ENCODE data around the gene FAM43B.
A peak's percentile ranks its signal among the peaks of the same experiment; 100 is the strongest.

The FAM43B gene

DNA sequence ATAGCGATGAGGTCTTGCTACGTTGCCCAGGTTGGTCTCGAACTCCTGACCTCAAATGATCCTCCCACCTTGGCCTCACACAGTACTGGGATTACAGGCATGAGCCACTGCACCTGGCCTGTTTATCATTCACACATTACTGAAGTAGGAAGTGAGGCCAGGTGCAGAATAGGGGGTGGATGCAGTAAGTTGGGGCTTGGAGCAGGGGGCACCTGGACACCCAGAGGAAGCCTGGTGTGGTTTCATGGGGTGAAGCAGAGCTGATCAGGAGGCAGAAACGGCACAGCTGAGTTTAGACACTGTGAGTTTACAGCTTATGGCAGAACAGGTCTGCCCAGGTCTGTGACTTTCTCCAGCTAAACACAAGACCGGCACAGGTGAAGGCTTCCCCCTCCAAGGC is 41.4 kb downstream of the FAM43B start:
- no peak for DNase-seq

DNA sequence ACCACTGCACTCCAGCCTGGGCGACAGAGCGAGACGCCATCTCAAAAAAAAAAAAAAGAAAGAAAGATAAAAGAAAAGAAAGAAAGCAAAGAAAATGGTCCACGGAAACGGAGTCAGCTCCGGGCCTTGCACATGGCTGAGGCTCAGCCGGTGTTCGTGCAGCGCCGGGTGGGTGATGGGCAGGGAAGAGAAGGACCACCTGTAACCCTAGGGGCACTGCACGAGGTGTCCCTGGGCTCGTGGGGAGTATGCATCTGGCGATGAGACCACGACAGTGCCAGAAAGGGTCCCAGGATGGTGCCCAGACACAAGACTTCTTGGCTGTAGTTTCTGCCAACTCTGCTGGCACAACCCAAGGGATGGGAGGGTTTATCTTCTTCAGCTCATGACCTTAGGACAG is 42.4 kb downstream of the FAM43B start:
- no peak for DNase-seq

DNA sequence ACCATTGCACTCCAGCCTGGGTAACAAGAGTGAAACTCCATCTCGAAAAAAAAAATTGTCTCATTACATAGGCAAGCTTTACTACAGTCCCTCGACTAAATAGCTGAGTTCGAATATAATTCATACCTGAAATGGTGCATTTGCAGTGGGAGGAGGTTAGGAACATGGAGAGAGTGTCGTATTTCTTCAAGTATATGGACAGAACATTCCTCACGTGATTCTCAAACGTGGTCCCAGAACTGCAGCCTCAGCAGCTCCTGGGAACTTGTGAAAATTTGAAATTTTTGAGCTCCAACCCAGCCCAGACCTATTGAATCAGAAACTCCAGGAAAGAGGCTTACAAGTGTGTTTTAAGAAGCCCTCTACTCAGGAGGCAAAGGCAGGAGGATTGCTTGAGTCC is 43.7 kb downstream of the FAM43B start:
- no peak for DNase-seq

DNA sequence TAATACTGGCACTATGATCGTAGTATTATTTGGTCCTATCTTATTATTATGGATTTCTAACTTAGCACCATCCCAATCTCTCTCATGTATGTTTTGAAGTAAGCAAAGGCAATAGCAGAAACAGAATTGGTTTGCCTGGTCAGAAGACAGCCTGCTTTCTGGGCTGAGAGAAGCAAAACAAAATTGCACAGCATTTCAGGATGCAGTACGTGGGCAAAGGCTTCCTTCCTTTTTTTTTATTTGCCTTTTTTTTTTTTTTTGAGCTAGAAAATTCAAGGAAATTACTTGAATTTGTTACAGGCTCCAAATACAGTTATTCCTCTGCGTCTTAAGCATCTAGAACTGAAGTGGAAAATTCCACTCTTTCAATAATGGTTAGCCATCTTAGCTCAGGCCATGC is 45.3 kb downstream of the FAM43B start:
- no peak for DNase-seq

DNA sequence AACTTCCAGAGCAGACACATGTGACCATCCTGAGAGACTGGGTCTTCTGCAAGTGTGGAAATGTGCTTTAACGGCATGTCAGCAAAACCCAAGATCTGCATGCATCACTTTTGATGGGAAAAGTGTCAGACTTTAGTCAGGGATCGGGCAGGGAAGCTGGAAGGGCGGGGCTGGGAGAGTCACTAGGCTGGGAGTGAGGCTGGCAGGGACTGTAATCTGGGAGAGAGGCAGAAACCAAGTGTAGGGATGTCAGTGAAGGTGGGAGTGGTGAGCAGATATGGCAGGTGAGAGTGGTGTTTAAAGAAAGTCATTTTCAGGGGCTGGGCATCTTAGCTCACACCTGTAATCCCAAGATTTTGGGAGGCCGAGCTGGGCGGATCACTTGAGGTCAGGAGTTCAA is 47.8 kb downstream of the FAM43B start:
- DNase-seq = no peak

DNA sequence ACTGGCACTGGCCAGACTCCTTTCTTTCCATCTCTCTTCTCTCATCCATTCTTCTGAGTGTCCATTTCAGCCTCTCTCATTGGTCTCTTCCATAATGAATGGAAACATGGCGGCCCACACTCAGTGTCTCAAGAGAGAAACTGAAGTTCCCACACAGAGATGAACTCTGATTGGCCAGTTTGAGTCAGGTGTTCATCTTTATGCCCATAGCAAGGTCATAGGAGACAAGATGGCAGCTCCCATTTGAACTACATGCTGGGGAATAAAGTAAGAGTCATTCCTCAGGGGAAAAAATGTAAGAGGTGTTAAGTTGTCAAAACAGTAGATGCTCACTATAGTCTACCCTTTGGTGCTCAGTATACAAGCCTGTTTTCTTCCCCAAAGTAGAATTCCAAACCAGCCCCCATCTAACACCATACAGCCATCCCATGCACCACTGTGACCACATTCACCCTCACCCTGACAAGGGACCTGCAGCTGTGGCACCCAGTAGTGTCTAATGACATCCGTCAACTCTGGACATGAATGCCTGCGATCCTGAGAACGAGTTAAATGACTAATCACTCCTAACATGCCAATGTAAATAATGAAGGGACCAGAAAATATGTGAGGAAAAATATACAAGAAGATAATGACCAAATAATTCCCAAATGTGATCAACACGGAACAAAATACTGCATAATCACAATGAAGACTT is 48.9 kb downstream of the FAM43B start:
- peak; percentile 73 for DNase-seq

DNA sequence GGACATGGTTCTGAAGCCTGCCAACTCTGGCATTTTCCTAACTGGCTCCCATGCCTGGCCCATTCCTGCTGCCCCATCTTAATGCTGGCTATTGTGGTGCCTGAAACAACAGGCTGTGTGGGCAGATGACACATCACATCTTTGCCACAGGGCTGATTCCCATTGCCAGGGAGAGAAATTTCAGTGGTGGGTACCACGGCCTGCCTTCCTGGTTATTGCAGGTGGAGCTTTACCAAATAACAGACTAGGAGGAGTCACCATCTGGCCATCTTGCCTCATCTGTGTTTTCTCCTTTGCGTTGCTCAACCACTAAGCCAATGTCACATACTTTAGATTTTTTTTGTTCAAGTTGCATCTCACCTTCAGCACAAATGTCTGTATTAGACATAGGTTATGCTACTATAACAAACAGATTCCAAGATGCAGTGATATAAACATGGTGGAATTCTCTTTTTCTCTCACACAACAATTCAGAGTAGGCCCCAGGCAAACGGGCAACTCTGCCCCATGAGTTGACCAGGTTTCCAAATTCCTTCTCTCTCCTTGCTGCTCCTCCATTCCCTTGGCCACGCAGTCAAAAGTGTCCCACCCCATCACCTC is 50.6 kb downstream of the FAM43B start:
- DNase-seq = peak; percentile 12

DNA sequence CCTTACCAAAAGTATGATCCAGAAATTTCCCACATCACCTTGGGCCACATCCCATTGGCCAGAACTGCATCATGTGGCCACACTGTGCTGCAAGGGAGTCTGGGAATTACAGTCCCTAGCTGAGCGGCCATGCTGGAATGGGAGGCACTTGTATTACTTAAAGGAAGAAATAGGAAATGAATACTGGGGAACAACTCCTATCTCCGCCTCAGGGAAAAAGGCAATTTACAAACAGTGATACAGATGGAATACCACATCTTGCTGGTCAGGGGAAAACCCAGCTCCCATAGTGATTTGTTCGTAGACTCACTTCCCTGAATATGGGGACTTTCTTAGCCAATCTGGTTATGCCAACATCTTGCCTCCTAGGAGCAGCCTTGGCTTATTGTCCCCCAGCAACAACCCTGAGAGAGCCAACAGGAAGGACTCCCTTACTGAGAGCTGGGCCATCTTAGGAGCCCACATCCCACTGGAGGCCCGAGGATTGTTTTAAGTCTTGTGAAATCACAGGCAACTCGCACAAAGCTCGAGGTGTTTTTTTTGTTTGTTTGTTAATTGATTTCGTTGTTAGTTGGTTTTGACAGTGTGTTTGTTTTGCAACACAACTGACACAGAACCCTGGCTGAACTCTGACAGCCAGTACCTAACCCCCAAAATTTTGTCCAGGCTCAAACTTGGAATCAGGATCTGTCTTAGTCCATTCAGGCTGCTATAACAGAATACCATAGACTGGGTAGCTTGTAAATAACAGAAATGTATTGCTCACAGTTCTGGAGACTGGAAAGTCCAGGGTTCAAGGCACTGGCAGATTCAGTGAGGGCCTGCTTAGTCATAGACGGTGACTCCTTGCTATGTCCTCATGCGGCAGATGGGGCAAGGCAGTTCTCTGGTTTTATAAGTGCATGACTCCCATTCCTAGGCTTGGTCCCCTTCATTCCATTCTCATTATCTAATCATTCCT is 51.4 kb downstream of the FAM43B start:
- DNase-seq = peak; percentile 97

All from fibroblast of skin of right biceps (primary cell).